ENCODE data around the gene RAB37.

The RAB37 gene

DNA sequence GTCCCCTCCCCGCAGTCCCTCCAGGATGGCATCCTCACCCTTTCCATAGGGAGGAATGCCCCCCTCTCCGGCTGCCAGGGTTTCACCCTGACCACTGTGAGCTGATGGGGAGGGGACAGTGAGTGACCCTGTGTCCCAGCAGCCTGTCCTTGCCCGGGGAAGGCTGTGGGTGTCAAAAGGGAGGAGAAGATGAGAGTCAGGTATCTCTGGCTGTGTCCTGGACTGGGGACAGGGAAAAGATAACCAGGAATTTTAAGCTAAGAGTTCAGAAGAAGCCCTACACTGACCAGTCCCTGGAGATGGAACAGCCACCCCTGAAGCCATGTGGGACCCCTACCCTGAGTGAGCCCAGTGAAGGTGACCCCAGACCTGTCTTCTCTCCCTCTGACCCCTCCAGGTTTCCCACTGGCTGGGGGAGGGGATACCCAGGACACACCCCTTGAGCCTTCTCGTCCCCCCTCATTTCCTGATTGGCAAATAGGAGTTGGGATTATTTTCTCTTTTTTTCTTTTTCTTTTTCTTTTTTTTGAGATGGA lies 27.8 kb downstream of the RAB37 start:
- DNase-seq: no peak

DNA sequence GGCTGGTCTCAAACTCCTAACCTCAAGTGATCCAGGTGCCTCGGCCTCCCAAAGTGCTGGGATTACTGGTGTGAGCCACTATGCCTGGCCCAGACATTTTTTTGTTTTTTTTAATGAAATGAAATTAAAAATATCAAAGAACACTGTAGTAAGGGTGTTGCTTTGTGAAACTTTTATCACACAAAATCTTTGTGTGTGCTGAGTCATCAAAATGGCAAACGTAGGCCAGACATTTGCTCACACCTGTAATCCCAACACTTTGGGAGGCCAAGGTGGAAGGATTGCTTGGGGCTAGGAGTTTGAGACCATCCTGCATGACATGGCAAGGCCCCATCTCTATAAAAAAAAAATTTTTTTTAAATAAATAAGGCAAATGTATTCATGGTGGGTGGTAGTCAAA lies 29.4 kb downstream of the RAB37 start:
- no peak for DNase-seq

DNA sequence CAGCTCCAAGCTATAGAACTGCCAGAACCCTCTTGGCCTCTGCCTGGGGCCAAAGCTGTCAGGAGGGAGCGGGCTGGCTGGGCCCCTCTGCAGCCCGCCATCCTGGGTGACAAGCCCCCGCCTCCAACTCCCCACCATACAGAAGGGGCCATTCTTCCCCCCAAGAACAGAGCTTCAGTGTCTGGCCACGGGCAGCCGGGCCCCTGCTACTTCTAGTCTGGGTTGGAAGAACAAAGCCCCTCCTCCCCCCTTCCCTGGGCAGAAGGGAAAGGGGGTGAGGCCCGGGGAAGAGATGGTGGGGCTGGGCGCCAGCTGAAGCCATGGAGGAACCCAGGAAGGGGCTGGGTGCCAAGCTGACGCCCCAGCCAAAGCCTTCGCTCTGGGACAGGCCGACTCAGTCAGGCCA lies 30.1 kb downstream of the RAB37 start:
- no peak for DNase-seq

- no peak for DNase-seq
Measured at GRCh38 chr17:74768069-74768762, 31.2 kb downstream of the RAB37 start.

- DNase-seq: no peak
Measured at GRCh38 chr17:74768763-74769114, 31.7 kb downstream of the RAB37 start.

GRCh38 chr17:74769266-74769855 lies 32.3 kb downstream of the RAB37 start:
- DNase-seq: no peak

- DNase-seq: no peak
Measured at GRCh38 chr17:74769856-74770497, 32.9 kb downstream of the RAB37 start.

- DNase-seq: peak; percentile 82
Measured at GRCh38 chr17:74770498-74771318, 33.7 kb downstream of the RAB37 start.

GRCh38 chr17:74771319-74771914 lies 34.4 kb downstream of the RAB37 start:
- DNase-seq: no peak

DNA sequence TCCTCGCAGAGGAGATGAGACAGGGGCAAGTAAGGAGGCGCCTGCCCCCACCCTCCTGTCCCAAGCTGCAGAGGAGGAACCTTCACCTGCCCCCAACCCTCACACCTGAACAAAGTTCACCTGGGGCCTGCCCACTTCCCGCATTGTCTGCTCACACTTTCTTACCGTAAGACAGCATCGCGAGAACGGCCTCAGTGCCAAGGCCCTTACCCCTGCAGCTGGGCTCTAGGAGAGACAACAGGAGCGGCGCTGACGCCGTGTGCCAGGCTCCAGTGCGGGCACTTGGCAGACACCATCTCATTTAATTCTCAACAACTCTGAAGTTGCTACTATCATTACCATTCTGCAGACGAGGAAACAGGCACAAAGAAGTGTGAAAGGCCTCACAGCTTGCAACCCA lies 35.0 kb downstream of the RAB37 start:
- DNase-seq: no peak

GRCh38 chr17:74773414-74773813 lies 36.4 kb downstream of the RAB37 start:
- DNase-seq: no peak

- DNase-seq: no peak
Measured at GRCh38 chr17:74773871-74774286, 36.8 kb downstream of the RAB37 start.

GRCh38 chr17:74775409-74776043 lies 38.5 kb downstream of the RAB37 start:
- DNase-seq: no peak

DNA sequence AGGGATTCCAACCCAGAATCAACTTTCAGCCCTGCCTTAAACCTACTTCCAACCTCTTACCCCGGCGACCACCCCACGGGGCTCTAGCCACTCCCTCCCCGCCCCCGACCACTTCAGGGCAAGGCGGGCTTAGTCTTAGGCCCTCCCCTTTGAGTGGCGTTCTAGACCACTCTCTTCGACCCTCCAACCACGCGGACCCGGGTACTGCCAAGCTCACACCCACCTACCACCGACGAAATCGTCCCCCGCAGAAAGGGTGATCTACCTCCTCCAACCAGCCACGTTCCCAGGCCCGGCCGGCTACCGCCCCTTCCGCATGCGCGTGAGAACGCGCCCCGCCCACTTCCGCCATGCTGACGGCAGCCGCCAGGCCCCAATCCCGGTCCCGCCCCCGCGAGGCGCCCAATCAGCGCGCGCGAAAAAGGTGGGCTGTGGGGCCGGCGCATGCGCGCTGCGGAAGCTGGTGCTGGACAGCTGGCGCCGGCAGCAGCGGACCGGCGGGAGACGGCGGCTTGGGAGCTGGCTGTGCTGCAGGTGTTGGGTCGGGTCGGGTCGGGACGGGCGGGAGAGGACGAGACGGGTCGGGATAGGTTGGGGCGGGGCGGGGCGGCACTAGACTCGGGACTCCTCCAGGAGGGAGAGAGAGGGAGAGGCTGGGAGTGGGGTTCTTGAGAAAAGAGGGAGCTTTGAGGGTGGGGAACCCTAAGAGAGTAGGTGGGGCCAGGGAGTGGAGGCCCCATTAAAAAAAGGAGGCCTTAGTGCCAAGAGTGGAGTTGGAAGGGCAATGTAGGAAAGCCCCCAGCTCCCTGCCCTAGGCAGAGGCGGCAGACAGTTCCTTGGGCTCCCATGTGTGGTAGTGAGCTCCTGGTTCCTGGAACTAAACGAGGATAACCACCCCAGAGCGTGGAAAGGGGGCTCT lies 39.2 kb downstream of the RAB37 start, which contains the start of gene NAT9:
NAT9 (minus strand) TSS at position 302 of the 919 bp plus-strand sequence. CDS start 647 bp downstream, outside the sequence.
- peak; percentile 98 for DNase-seq

GRCh38 chr17:74776990-74777389 lies 39.9 kb downstream of the RAB37 start:
- DNase-seq: no peak

GRCh38 chr17:74777901-74778515 lies 41.0 kb downstream of the RAB37 start:
- no peak for DNase-seq

DNA sequence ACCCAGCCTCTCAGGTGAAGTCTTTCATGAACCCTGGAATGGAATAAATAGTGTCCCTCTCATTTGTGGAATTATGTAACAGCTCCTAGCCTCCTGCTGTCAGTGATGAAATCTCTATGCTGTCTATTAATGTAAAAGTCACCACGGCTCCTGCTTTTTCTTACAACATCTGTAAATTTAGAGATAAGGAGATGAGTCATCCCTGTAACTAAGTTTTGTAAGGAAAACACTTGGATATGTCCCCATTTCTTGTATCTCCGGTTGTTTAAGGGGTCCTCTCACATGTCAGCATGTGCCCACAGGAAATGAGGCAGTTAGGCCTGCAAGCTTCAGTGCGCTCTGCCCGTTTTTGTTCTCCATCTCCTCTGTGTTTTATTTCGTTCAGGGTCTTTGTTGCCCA lies 41.9 kb downstream of the RAB37 start:
- DNase-seq: no peak

DNA sequence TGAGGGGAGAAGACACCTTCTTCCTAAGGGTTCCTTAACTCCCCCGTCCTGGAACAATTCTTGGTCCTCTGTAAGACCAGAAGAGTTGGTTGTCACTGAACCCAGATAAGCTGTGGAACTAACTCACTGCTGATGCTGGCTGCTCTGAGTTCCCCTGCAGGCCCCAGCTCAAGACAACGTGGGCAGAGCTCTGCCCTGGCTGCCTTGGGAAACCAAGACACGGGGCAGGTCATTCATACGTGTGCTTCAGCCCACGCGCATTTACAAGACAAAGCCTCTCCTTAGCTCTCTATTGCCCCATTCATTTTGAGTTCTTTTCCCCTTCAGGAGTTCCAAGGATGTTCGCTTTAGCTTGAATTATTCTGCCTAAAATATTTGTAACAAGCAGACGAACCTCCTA lies 42.4 kb downstream of the RAB37 start:
- DNase-seq: no peak

DNA sequence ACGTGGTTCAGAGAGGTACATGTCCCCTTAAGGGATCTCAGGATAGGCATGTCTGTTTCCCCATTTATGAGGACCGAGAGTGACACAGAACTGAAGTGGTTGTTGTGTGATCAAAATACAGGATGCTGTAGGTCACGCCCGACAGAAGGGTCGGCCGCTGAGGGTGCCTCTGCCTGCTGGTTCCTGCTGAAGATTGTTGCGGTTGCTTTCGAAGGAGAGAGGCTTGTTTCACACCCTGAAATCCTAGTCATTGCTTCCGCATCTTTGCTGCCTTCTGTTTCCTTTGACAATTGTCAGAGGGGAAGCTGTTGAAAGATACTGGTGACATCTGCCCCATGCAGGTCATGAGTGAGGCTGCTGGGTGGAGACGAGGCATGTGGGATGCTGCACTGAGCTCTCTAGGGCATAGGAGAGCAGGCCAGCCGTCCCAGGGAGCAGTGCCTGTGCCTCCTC lies 42.9 kb downstream of the RAB37 start:
- peak; percentile 74 for DNase-seq

GRCh38 chr17:74780443-74781238 lies 43.6 kb downstream of the RAB37 start:
- DNase-seq: peak; percentile 50

All from CD4-positive, alpha-beta T cell treated with Interleukin-12 subunit alpha and Interleukin-12 subunit beta, for 1 hour (primary cell).